SK-N-SH (cell line): ENCODE data around the gene APOL2. TPM values are rescaled to one million over a fixed set of nuclear protein-coding genes. Genes with fewer than 3 reads are reported as not detected.

Source experiments
- CTCF ChIA-PET: fragments of 300-600, 350-600 bp; formaldehyde crosslinking; extraction: SDS; loops from one replicate; lab custom pipeline; 2021; lab: Yijun Ruan, JAX
- POLR2A ChIA-PET: fragments of 350-600 bp; sonication (Branson Sonifier 250); formaldehyde crosslinking; extraction: SDS; loops from one replicate; lab custom pipeline; 2020; ENCODE audit warnings: antibody characterized with exemption, inconsistent platforms; lab: Yijun Ruan, JAX
- DNase-seq: peaks from one replicate; pipeline ENCODE4 v3.0.0; 2012
- H2AFZ ChIP-seq: fragments of 200-600 bp; sonication (generic); 2 replicates; pipeline ENCODE4 v1.8.1; 2016; ENCODE audit warnings: antibody characterized with exemption, mild to moderate bottlenecking, low read depth
- H3F3A ChIP-seq: fragments of 200-600 bp; sonication (generic); replicated peaks from 2 replicates; pipeline ENCODE3; 2016; ENCODE audit warnings: antibody characterized with exemption, mild to moderate bottlenecking; ENCODE audit not compliant: insufficient read depth
- H3K27ac ChIP-seq, 2 experiments: fragments of 200-500 bp in 1 of 2; fragments of 200-600 bp in 1 of 2; sonication (Bioruptor generic) in 1 of 2; sonication (generic), shearing (Covaris generic) in 1 of 2; 2 replicates each; pipeline versions ENCODE4 v1.5.1 to v1.6.1; 2014 to 2016; ENCODE audit warnings: low read depth in 2 of 2, inconsistent platforms in 1 of 2, low read length in 1 of 2, mild to moderate bottlenecking in 1 of 2, mixed read lengths in 1 of 2
- H3K27me3 ChIP-seq: fragments of 200-600 bp; sonication (generic), shearing (Covaris generic); 2 replicates; pipeline ENCODE4 v1.6.1; 2016; ENCODE audit warnings: mixed run types; ENCODE audit not compliant: insufficient read depth
- H3K36me3 ChIP-seq, 2 experiments: fragments of 200-500 bp in 1 of 2; fragments of 200-600 bp in 1 of 2; sonication (Bioruptor generic) in 1 of 2; sonication (generic) in 1 of 2; replicated peaks in 1 of 2; 2 replicates each; pipeline versions ENCODE3 to v1.5.1; 2014 to 2016; ENCODE audit warnings: low read length in 1 of 2, mild to moderate bottlenecking in 1 of 2; ENCODE audit not compliant: insufficient read depth in 2 of 2, control insufficient read depth in 1 of 2
- H3K4me1 ChIP-seq, 2 experiments: fragments of 200-500 bp in 1 of 2; fragments of 200-600 bp in 1 of 2; sonication (Bioruptor generic) in 1 of 2; sonication (generic), shearing (Covaris generic) in 1 of 2; 2 replicates each; pipeline versions ENCODE4 v1.5.1 to v1.6.1; 2014 to 2016; ENCODE audit warnings: low read depth in 1 of 2, low read length in 1 of 2, mixed run types in 1 of 2; ENCODE audit not compliant: insufficient read depth in 2 of 2, control insufficient read depth in 1 of 2
- H3K4me2 ChIP-seq: fragments of 200-600 bp; sonication (generic), shearing (Covaris generic); 2 replicates; pipeline ENCODE4 v1.6.1; 2017; ENCODE audit warnings: mixed run types
- H3K4me3 ChIP-seq, 2 experiments: fragments of 200-500 bp in 1 of 2; fragments of 200-600 bp in 1 of 2; sonication (Bioruptor generic) in 1 of 2; sonication (generic), shearing (Covaris generic) in 1 of 2; 2 replicates each; pipeline versions ENCODE4 v1.5.1 to v1.8.1; 2014 to 2016; ENCODE audit warnings: low read depth in 2 of 2, inconsistent platforms in 1 of 2, low read length in 1 of 2, mild to moderate bottlenecking in 1 of 2, mixed read lengths in 1 of 2, moderate library complexity in 1 of 2
- H3K79me2 ChIP-seq: fragments of 200-600 bp; sonication (generic); 2 replicates; pipeline ENCODE4 v1.8.1; 2017; ENCODE audit warnings: mild to moderate bottlenecking; ENCODE audit not compliant: insufficient read depth
- H3K9ac ChIP-seq: fragments of 200-600 bp; sonication (generic); 2 replicates; pipeline ENCODE4 v1.6.1; 2017; ENCODE audit warnings: mixed run types
- H3K9me2 ChIP-seq: fragments of 200-600 bp; sonication (generic); 2 replicates; pipeline ENCODE4 v1.6.1; 2017; ENCODE audit warnings: mixed run types
- H3K9me3 ChIP-seq: fragments of 200-600 bp; sonication (generic); 2 replicates; pipeline ENCODE4 v1.6.1; 2017; ENCODE audit warnings: mixed run types, mild to moderate bottlenecking, moderate library complexity
- H4K20me1 ChIP-seq: fragments of 200-600 bp; sonication (generic); 2 replicates; pipeline ENCODE4 v1.6.1; 2017; ENCODE audit warnings: mild to moderate bottlenecking, mixed run types; ENCODE audit not compliant: insufficient read depth
- CTCF ChIP-seq: fragments of 200-600 bp; sonication (generic); IDR thresholded peaks from 2 replicates; pipeline ENCODE4 v1.6.1; 2017; ENCODE audit warnings: antibody characterized with exemption, mild to moderate bottlenecking, moderate library complexity
- FOXJ3 ChIP-seq: sonication (generic); formaldehyde crosslinking; IDR thresholded peaks from 2 replicates; pipeline ENCODE4 v1.5.1; 2020; ENCODE audit warnings: mild to moderate bottlenecking, missing genetic modification reagents
- MEF2A ChIP-seq: IDR thresholded peaks from 2 replicates; pipeline ENCODE4 v1.4.0; 2012; ENCODE audit warnings: low read depth, borderline replicate concordance
- RAD21 ChIP-seq: IDR thresholded peaks from 2 replicates; pipeline ENCODE4 v1.6.1; 2012; ENCODE audit warnings: mild to moderate bottlenecking, low read length
- RFX5 ChIP-seq: IDR thresholded peaks from 2 replicates; pipeline ENCODE4 v1.6.1; 2012; ENCODE audit warnings: mild to moderate bottlenecking, improper control_type of control experiment, low read length
- SMC3 ChIP-seq: IDR thresholded peaks from 2 replicates; pipeline ENCODE4 v1.6.1; 2012; ENCODE audit warnings: low read depth, low read length, improper control_type of control experiment
- WGBS: methylation state at CpG from one replicate; pipeline ENCODE4 v1.1.6; 2017; ENCODE audit warnings: low lambda C conversion rate; 5-methylcytosine and 5-hydroxymethylcytosine counted together
- polyA plus RNA-seq, 3 experiments: library from polyadenylated mRNA; depleted of rRNA; stranded (reverse); fragments of >200 nt; gene quantifications; 2 replicates each; pipeline ENCODE4 v1.2.3, GENCODE V29; 2012
- TF ChIP-seq, protein P1 (sequence below): fragments of 150-350 bp; IDR thresholded peaks from 2 replicates; pipeline ENCODE4 v1.6.1; 2017; ENCODE audit warnings: antibody characterized with exemption, low read length, low read depth, borderline replicate concordance
- TF ChIP-seq, protein P2 (sequence below): IDR thresholded peaks from 2 replicates; pipeline ENCODE4; 2012

APOL2 gene
- polyA plus RNA-seq, 1 of the 3 experiments (the other 2 are of a cell fraction), result 8.3 TPM

GRCh38 chr22:36196254-36197064, 42.9 kb downstream of the APOL2 start:
- TF ChIP-seq, protein P1, sequence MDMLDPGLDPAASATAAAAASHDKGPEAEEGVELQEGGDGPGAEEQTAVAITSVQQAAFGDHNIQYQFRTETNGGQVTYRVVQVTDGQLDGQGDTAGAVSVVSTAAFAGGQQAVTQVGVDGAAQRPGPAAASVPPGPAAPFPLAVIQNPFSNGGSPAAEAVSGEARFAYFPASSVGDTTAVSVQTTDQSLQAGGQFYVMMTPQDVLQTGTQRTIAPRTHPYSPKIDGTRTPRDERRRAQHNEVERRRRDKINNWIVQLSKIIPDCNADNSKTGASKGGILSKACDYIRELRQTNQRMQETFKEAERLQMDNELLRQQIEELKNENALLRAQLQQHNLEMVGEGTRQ, result no peak
- Histone ChIP-seq H3K27ac (peak overlapping the region in 1 of 2 experiments; percentile 87; a peak in 1 of 4 replicates), H3K4me3 (no peak overlapping the region), H3K27me3 (no peaks in the 10 kb centered on the region), H3K36me3 (no peaks in the 10 kb centered on the region), H3F3A (no peaks in the 10 kb centered on the region), H3K79me2 (no peaks in the 10 kb centered on the region), H2AFZ (no peak overlapping the region), H4K20me1 (no peaks in the 10 kb centered on the region), H3K9ac (no peak overlapping the region), H3K9me2 (no peaks in the 10 kb centered on the region), H3K4me2 (no peak overlapping the region), H3K9me3 (no peaks in the 10 kb centered on the region), H3K4me1 (peaks cover 10 to 45% of the 10 kb centered on the region in 2 experiments; a peak in 2 of 4 replicates)
- CTCF ChIA-PET, result interaction anchor here (0.7 to 4.7 kb wide), 14 partner anchors 16 to 104 kb away, joined by 3 to 28 read pairs (median 6); partner anchors contain the start of gene APOL2
- POLR2A ChIA-PET, result interaction anchor here (0.8 to 2.0 kb wide), 2 partner anchors 42 to 112 kb away, joined by 3 to 11 read pairs; partner anchors contain the start of gene APOL2
- WGBS, result 75% methylated on average over 6 of the region's 6 CpGs
- DNase-seq, result no peak

DNA sequence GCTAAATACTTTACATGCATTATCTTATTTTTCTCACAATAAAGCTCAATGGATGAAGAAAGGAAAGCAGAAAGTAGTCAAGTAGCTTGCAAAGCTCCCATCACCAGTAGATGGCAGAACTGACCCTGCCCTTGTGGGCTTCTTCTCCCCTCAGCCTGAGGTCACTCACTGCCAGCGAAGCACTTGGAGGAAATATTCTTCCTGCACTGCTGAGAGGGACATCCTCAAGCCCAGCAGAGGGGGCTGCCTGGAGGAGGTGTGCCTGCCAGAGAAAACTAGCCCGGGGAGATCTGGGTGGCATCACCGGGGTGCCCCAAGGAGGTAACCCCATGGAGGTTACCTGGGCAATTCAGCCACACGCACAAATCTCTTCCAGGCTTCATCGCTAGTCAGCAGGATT, 44.4 kb downstream of the APOL2 start:
- H3K27ac ChIP-seq, result no peak overlapping the region; a peak in 1 of 4 replicates
- H3K9me2 ChIP-seq, result no peaks in the 10 kb centered on the region
- H3K36me3 ChIP-seq, result no peaks in the 10 kb centered on the region
- H3K9me3 ChIP-seq, result no peaks in the 10 kb centered on the region
- 66% methylated on average over 4 of the region's 5 CpGs for WGBS
- no peak overlapping the region for H3K9ac ChIP-seq
- TF ChIP-seq RAD21 (peak; percentile 85), MEF2A (no peak), SMC3 (peak; percentile 70), CTCF (peak; percentile 78), FOXJ3 (no peak), RFX5 (no peak)
- TF ChIP-seq, protein P2, sequence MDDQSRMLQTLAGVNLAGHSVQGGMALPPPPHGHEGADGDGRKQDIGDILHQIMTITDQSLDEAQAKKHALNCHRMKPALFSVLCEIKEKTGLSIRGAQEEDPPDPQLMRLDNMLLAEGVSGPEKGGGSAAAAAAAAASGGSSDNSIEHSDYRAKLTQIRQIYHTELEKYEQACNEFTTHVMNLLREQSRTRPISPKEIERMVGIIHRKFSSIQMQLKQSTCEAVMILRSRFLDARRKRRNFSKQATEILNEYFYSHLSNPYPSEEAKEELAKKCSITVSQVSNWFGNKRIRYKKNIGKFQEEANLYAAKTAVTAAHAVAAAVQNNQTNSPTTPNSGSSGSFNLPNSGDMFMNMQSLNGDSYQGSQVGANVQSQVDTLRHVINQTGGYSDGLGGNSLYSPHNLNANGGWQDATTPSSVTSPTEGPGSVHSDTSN, result no peak
- no peak overlapping the region for H3K4me2 ChIP-seq
- no peaks in the 10 kb centered on the region for H4K20me1 ChIP-seq
- H3K4me3 ChIP-seq, result no peak overlapping the region
- peaks cover 10 to 40% of the 10 kb centered on the region in 2 experiments; a peak in 2 of 4 replicates for H3K4me1 ChIP-seq
- H3F3A ChIP-seq, result no peaks in the 10 kb centered on the region
- no peaks in the 10 kb centered on the region for H3K79me2 ChIP-seq
- POLR2A ChIA-PET, result no interaction called here
- no peaks in the 10 kb centered on the region; the same call in 1 of the 2 replicates for H3K27me3 ChIP-seq
- CTCF ChIA-PET, result interaction anchor here (0.7 to 4.7 kb wide), 19 partner anchors 12 to 93 kb away, joined by 3 to 28 read pairs (median 4); partner anchors contain the start of gene APOL2
- peak; percentile 57 for DNase-seq
- H2AFZ ChIP-seq, result no peak overlapping the region
